HCT116 (cell line): Measurements from ENCODE around the gene NACC1. TPM values are rescaled to one million over a fixed set of nuclear protein-coding genes. Genes with fewer than 3 reads are reported as not detected.

Experiments used
- ATAC-seq: fragments of 200-7000 bp; cut with Tn5 transposase; 2 replicates; pipeline ENCODE4 v1.9.1; 2020; ENCODE audit warnings: mild to moderate bottlenecking, moderate library complexity
- BruUV-seq: library from RNA; stranded (reverse); fragments of 400-500 nt; replicated peaks from 2 replicates; lab custom pipeline; 2021; lab: Mats Ljungman, UMichigan
- CTCF ChIA-PET: fragments of 300-600 bp; sonication (Branson Sonifier 250); formaldehyde crosslinking; loops from one replicate; lab custom pipeline; 2021; ENCODE audit warnings: antibody characterized with exemption; lab: Charles Lee
- POLR2A ChIA-PET: fragments of 300-600, 350-600 bp; sonication (Branson Sonifier 250); formaldehyde crosslinking; loops from one replicate; lab custom pipeline; 2021; ENCODE audit warnings: antibody characterized with exemption; lab: Charles Lee
- RAD21 ChIA-PET, 2 experiments: fragments of 300-600 bp; sonication (Branson Sonifier 250); formaldehyde crosslinking; loops; one replicate each; lab custom pipeline; 2023; ENCODE audit warnings: low total read pairs in 2 of 2; ENCODE audit not compliant: uncharacterized antibody in 2 of 2, unreplicated experiment in 2 of 2, low non-redundant PET in 1 of 2; lab: Charles Lee
- DNase-seq: peaks from one replicate; pipeline ENCODE4 v3.0.0-alpha.2; 2010; ENCODE audit warnings: low read depth, low spot score
- H2AFZ ChIP-seq: fragments of 200-600 bp; shearing (Covaris generic), sonication (generic); 2 replicates; pipeline ENCODE4 v1.6.1; 2017; ENCODE audit warnings: low read depth, mixed run types, mixed read lengths, antibody characterized with exemption, low read length; ENCODE audit not compliant: poor library complexity, severe bottlenecking
- H3K27ac ChIP-seq: 2 replicates; pipeline ENCODE4 v1.5.1; 2012; ENCODE audit warnings: low read depth, low read length
- H3K27me3 ChIP-seq: fragments of 200-600 bp; sonication (generic); 2 replicates; pipeline ENCODE4 v1.6.1; 2016; ENCODE audit warnings: mixed run types, low read length, mixed read lengths; ENCODE audit not compliant: insufficient read depth
- H3K36me3 ChIP-seq, 2 experiments: fragments of 200-500 bp in 1 of 2; fragments of 200-600 bp in 1 of 2; sonication (Bioruptor generic) in 1 of 2; sonication (generic) in 1 of 2; 2 replicates each; pipeline versions ENCODE4 v1.5.1 to v1.6.1; 2014 to 2016; ENCODE audit warnings: low read length in 2 of 2, inconsistent platforms in 1 of 2, mixed read lengths in 1 of 2, mixed run types in 1 of 2; ENCODE audit not compliant: insufficient read depth in 2 of 2, control insufficient read depth in 1 of 2
- H3K4me1 ChIP-seq, 2 experiments: fragments of 200-600 bp in 1 of 2; sonication (generic) in 1 of 2; 2 replicates each; pipeline versions ENCODE4 v1.5.1 to v1.6.1; 2012 to 2017; ENCODE audit warnings: low read length in 2 of 2, inconsistent platforms in 1 of 2, mild to moderate bottlenecking in 1 of 2, mixed read lengths in 1 of 2, mixed run types in 1 of 2, moderate library complexity in 1 of 2; ENCODE audit not compliant: insufficient read depth in 2 of 2, control insufficient read depth in 1 of 2
- H3K4me2 ChIP-seq: fragments of 200-600 bp; sonication (generic); 2 replicates; pipeline ENCODE4 v1.6.1; 2017; ENCODE audit warnings: mixed run types, low read length, mixed read lengths
- H3K4me3 ChIP-seq, 2 experiments: fragments of 200-600 bp in 1 of 2; sonication (generic) in 1 of 2; replicated peaks in 1 of 2; 2 replicates each; pipeline ENCODE4 v1.5.1; 2011 to 2016; ENCODE audit warnings: low read length in 2 of 2, control low read depth in 1 of 2, low read depth in 1 of 2, mild to moderate bottlenecking in 1 of 2, mixed read lengths in 1 of 2, mixed run types in 1 of 2
- H3K79me2 ChIP-seq: fragments of 200-600 bp; sonication (generic); 2 replicates; pipeline ENCODE4 v1.6.1; 2017; ENCODE audit warnings: mild to moderate bottlenecking, mixed run types, low read length, moderate library complexity, mixed read lengths; ENCODE audit not compliant: insufficient read depth
- H3K9ac ChIP-seq: fragments of 200-600 bp; sonication (generic); 2 replicates; pipeline ENCODE4 v1.6.1; 2016; ENCODE audit warnings: low read length, mixed read lengths
- H3K9me2 ChIP-seq: fragments of 200-600 bp; sonication (generic), shearing (Covaris generic); 2 replicates; pipeline ENCODE4 v1.6.1; 2017; ENCODE audit warnings: mixed run types, mild to moderate bottlenecking, moderate library complexity; ENCODE audit not compliant: insufficient read depth
- H3K9me3 ChIP-seq, 2 experiments: fragments of 200-500 bp in 1 of 2; fragments of 200-600 bp in 1 of 2; sonication (Bioruptor generic) in 1 of 2; sonication (generic) in 1 of 2; 2 replicates each; pipeline ENCODE4 v1.6.1; 2014 to 2017; ENCODE audit warnings: low read length in 2 of 2, mixed read lengths in 2 of 2, inconsistent platforms in 1 of 2, low read depth in 1 of 2, mild to moderate bottlenecking in 1 of 2, mixed run types in 1 of 2, moderate library complexity in 1 of 2; ENCODE audit not compliant: control insufficient read depth in 1 of 2, insufficient read depth in 1 of 2
- H4K20me1 ChIP-seq: fragments of 200-600 bp; sonication (generic), shearing (Covaris generic); 2 replicates; pipeline ENCODE4 v1.6.1; 2017; ENCODE audit warnings: mixed run types, mild to moderate bottlenecking, moderate library complexity; ENCODE audit not compliant: insufficient read depth
- EGR1 ChIP-seq: IDR thresholded peaks from 2 replicates; pipeline ENCODE4 v1.6.1; 2012; ENCODE audit warnings: low read depth
- FOSL1 ChIP-seq: IDR thresholded peaks from 2 replicates; pipeline ENCODE4 v1.6.1; 2012; ENCODE audit warnings: low read depth
- POLR2A ChIP-seq: IDR thresholded peaks from 2 replicates; pipeline ENCODE4 v1.7.0; 2011; ENCODE audit warnings: borderline replicate concordance; ENCODE audit not compliant: insufficient read depth, insufficient read length; ENCODE audit errors: extremely low read depth
- SP1 ChIP-seq: IDR thresholded peaks from 2 replicates; pipeline ENCODE4 v1.6.1; 2012; ENCODE audit warnings: low read depth
- YY1 ChIP-seq: IDR thresholded peaks from 2 replicates; pipeline ENCODE4 v1.6.1; 2011; ENCODE audit warnings: low read length, low read depth, moderate library complexity, mild to moderate bottlenecking; ENCODE audit not compliant: insufficient replicate concordance; ENCODE audit errors: extremely low read depth
- intact Hi-C: fragments of 100-400 bp; cut with micrococcal nuclease; formaldehyde crosslinking; loops from 2 replicates; pipeline ENCODE4 v1.10.0; 2022
- total RNA-seq: library from RNA; stranded (reverse); gene quantifications from one replicate; pipeline ENCODE4 v1.2.1, GENCODE V29; 2021; ENCODE audit not compliant: unreplicated experiment

Gene NACC1
- total RNA-seq, 1 experiment from 2014 or later: 181 TPM

DNA sequence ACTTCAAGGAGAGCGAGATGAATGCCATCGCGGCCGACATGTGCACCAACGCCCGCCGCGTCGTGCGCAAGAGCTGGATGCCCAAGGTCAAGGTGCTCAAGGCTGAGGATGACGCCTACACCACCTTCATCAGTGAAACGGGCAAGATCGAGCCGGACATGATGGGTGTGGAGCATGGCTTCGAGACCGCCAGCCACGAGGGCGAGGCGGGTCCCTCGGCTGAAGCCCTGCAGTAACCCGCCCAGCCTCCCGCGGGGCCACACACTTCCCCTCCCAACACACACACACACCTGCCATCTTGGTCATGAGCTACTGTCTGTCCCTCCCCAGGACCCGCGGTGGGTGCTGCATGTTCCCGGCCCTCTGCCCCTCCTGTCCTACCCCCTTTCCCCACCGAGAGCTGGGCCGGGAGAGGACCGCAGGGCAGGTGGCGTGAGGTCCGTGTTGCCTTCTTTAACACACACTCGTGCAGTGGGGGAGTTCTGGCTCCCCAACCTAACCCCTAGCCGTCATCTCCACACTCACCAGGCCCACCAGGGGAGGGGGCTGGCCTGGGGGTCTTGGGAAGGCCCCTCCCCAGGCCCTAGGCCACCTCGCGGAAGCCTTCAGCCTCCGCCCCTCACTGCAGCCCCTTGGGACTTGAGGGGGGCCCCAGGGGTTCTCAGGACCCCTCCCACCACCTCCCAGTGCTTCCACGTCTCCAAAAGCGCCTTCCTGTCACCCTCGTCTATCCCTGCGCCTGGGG lies 20.3 kb downstream of the NACC1 start:
- H3K4me3 ChIP-seq: no peak overlapping the region
- H2AFZ ChIP-seq: no peak overlapping the region
- intact Hi-C loops: no loop called here
- peaks cover 20 to 36% of the 10 kb centered on the region in 2 experiments for H3K4me1 ChIP-seq
- no peaks in the 10 kb centered on the region for H3K9me2 ChIP-seq
- no peak for ATAC-seq
- H3K4me2 ChIP-seq: no peak overlapping the region
- H4K20me1 ChIP-seq: peaks cover 4% of the 10 kb centered on the region; the same call in 1 of the 2 replicates
- no TSS peak for BruUV-seq
- ChIA-PET CTCF (no interaction called here), RAD21 (no interaction called here), POLR2A (interaction anchor here (0.7 kb wide), 1 partner anchor 9 kb away, joined by 3 read pairs; no protein-coding TSS in a partner anchor)
- no peak overlapping the region for H3K9ac ChIP-seq
- peaks cover 16% of the 10 kb centered on the region for H3K79me2 ChIP-seq
- no peaks in the 10 kb centered on the region for H3K9me3 ChIP-seq
- TF ChIP-seq POLR2A: no peak
- no peak overlapping the region; the same call in 1 of the 2 replicates for H3K27ac ChIP-seq
- peaks cover 12 to 29% of the 10 kb centered on the region in 2 experiments; a peak in 3 of 4 replicates for H3K36me3 ChIP-seq
- DNase-seq: no peak
- no peaks in the 10 kb centered on the region for H3K27me3 ChIP-seq

DNA sequence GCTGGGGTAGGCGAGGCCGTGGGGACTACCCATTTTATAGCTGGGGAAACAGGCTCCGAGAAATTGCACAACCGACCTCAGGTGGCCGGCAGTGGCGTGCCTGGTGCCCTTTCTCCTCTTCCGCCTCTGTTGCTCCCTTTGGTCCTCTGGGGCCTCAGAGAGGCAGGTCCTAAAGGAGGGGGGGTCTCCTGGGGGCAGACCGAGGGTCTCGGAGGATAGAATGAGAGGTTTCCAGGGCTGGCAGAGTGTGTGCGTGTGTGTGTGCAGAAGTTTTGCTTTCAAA lies 20.8 kb downstream of the NACC1 start:
- no peak for ATAC-seq
- ChIA-PET POLR2A (interaction anchor here (0.7 kb wide), 1 partner anchor 8 kb away, joined by 3 read pairs; no protein-coding TSS in a partner anchor), RAD21 (no interaction called here)
- Histone ChIP-seq H3K4me2 (no peak overlapping the region), H2AFZ (no peak overlapping the region), H3K27ac (no peak overlapping the region), H4K20me1 (no peaks in the 10 kb centered on the region), H3K9me3 (no peaks in the 10 kb centered on the region), H3K79me2 (peaks cover 11% of the 10 kb centered on the region), H3K36me3 (peaks cover 12 to 32% of the 10 kb centered on the region in 2 experiments; a peak in 3 of 4 replicates)
- TF ChIP-seq YY1 (no peak), EGR1 (no peak), SP1 (no peak), FOSL1 (no peak)
- TF ChIP-seq, all 23 proteins: peak for 0
- no peak for DNase-seq
- no peak overlapping the region for H3K4me3 ChIP-seq
- CTCF ChIA-PET: no interaction called here
- BruUV-seq: no TSS peak
- no peak overlapping the region for H3K9ac ChIP-seq
- intact Hi-C loops: no loop called here
- peaks cover 25 to 42% of the 10 kb centered on the region in 2 experiments for H3K4me1 ChIP-seq
- H3K9me2 ChIP-seq: no peaks in the 10 kb centered on the region
- no peaks in the 10 kb centered on the region for H3K27me3 ChIP-seq
